ENCODE results near the gene DNAJA4. TPM values are rescaled to one million over a fixed set of nuclear protein-coding genes. Genes with fewer than 3 reads are reported as not detected.

Gene DNAJA4
- total RNA-seq (23.4 TPM), polyA plus RNA-seq (18.5 TPM)

- H3K36me3 ChIP-seq (ENCODE audit: insufficient read depth) = no peaks in the 10 kb centered on the region
- H3K4me1 ChIP-seq (ENCODE audit: insufficient read depth) = peaks cover 6% of the 10 kb centered on the region
- peak within 1 kb of the TSS; percentile 84 for H3K27ac ChIP-seq (ENCODE audit: low read depth)
- DNase-seq (ENCODE audit: extremely low spot score) = no peak
- peak within 1 kb of the TSS; percentile 64 for H3K4me3 ChIP-seq (ENCODE audit: low read depth, low read length)
- WGBS = 3% methylated on average over 107 of the region's 107 CpGs
Observed at GRCh38 chr15:78264304-78265136, at the start of gene DNAJA4. Gene DNAJA4, plus strand, starts transcription at chr15:78264562. Its CDS starts 202 bp downstream, at chr15:78264764.

GRCh38 chr15:78216276-78217104 lies 47.9 kb upstream of the DNAJA4 start:
- H3K36me3 ChIP-seq (ENCODE audit: insufficient read depth) = no peaks in the 10 kb centered on the region
- H3K4me1 ChIP-seq (ENCODE audit: insufficient read depth) = no peaks in the 10 kb centered on the region
- H3K27ac ChIP-seq (ENCODE audit: low read depth) = peak overlapping the region; percentile 51
- H3K4me3 ChIP-seq (ENCODE audit: low read depth, low read length) = no peak overlapping the region
- no peak for DNase-seq (ENCODE audit: extremely low spot score)
- WGBS = 73% methylated on average over 7 of the region's 7 CpGs

DNA sequence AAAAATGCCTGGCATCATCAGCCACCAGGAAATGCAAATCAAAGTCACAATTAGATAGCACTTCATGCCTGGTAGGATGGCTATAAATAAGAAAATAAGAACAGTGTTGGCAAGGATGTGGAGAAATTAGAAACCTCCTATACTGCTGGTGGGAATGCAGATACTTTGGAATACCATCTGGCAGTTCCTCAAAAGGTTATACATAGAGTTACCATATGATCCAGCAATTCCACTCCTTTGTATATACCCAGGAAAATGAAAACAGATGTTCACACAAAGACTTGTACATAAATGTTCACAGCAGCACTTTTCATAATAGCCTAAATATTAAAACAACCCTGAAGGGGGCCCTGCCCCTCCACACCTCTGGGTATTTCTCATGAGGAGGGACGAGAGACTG lies 43.6 kb upstream of the DNAJA4 start:
- WGBS = 79% methylated on average over 1 of the region's 1 CpG
- Histone ChIP-seq H3K36me3 (ENCODE audit: insufficient read depth) (no peaks in the 10 kb centered on the region), H3K4me1 (ENCODE audit: insufficient read depth) (no peaks in the 10 kb centered on the region), H3K4me3 (ENCODE audit: low read depth, low read length) (no peak overlapping the region), H3K27ac (ENCODE audit: low read depth) (no peak overlapping the region)
- no peak for DNase-seq (ENCODE audit: extremely low spot score)

DNA sequence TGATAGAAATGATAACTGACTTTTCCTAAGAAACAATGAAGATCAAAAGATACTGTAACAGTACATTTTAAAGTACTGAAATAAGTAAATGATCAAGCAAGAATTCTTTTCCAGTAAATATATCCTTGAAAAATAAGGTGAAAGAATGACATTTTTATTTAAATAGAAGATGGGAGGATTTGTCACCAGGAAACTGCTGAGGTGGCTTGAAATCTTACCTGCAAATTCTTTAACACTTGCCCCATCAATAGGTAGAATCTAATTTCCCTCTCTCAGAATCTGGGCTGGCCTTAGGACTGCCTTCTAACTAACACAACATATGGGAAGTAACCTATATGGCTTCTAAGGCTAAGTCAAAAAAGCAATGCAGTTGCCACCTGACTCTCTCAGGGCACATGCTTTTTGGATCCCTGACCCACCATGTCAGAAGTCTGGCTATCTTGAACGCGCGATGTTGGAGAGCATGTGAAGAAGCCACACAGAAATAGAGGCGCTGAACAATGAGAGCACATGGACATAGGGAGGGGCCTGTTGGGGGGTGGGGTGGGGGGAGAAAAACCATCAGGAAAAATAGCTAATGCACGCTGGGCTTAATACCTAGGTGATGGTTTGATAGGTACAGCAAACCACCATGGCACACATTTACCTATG lies 41.5 kb upstream of the DNAJA4 start:
- Histone ChIP-seq H3K4me3 (ENCODE audit: low read depth, low read length) (no peak overlapping the region), H3K4me1 (ENCODE audit: insufficient read depth) (no peaks in the 10 kb centered on the region), H3K27ac (ENCODE audit: low read depth) (no peak overlapping the region), H3K36me3 (ENCODE audit: insufficient read depth) (no peaks in the 10 kb centered on the region)
- no peak for DNase-seq (ENCODE audit: extremely low spot score)
- WGBS = 95% methylated on average over 5 of the region's 5 CpGs

DNA sequence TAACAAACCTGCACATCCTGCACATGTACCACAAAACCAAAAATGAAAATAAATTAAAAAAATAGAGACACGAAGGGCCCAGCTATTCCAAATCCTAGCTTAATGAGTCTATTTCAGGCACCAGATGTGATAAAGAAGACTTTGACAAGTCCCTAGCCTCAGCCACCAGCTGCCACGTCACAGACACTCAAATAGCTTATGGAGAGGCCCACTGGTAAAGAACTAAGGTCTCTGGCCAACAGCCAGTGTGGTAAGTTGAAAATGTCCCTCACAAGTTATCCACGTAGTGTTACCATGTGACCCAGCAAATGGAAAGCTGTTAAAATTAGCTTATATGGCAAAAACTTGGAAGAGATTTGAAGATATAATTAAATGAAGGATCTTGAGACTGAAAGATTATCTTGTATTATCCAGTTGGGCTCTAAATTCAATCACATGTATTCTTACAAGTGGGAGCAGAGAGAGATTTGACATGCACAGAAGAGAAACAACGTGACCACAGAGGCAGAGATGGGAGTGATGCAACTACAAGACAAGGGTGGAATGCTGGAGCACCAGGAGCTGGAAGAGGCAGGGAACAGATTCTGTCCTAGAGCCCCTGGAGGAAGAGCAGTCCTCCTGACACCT lies 40.9 kb upstream of the DNAJA4 start:
- Histone ChIP-seq H3K36me3 (ENCODE audit: insufficient read depth) (no peaks in the 10 kb centered on the region), H3K4me1 (ENCODE audit: insufficient read depth) (no peaks in the 10 kb centered on the region), H3K27ac (ENCODE audit: low read depth) (no peak overlapping the region), H3K4me3 (ENCODE audit: low read depth, low read length) (no peak overlapping the region)
- WGBS = 51% methylated on average over 4 of the region's 4 CpGs
- no peak for DNase-seq (ENCODE audit: extremely low spot score)

GRCh38 chr15:78224023-78224411 lies 40.3 kb upstream of the DNAJA4 start:
- DNase-seq (ENCODE audit: extremely low spot score) = no peak
- WGBS = 91% methylated on average over 2 of the region's 2 CpGs
- H3K4me3 ChIP-seq (ENCODE audit: low read depth, low read length) = no peak overlapping the region
- H3K27ac ChIP-seq (ENCODE audit: low read depth) = no peak overlapping the region
- no peaks in the 10 kb centered on the region for H3K4me1 ChIP-seq (ENCODE audit: insufficient read depth)
- H3K36me3 ChIP-seq (ENCODE audit: insufficient read depth) = no peaks in the 10 kb centered on the region

GRCh38 chr15:78225783-78226541 lies 38.4 kb upstream of the DNAJA4 start:
- Histone ChIP-seq H3K36me3 (ENCODE audit: insufficient read depth) (no peaks in the 10 kb centered on the region), H3K27ac (ENCODE audit: low read depth) (no peak overlapping the region), H3K4me1 (ENCODE audit: insufficient read depth) (no peaks in the 10 kb centered on the region), H3K4me3 (ENCODE audit: low read depth, low read length) (no peak overlapping the region)
- 94% methylated on average over 3 of the region's 3 CpGs for WGBS
- DNase-seq (ENCODE audit: extremely low spot score) = no peak

- H3K4me1 ChIP-seq (ENCODE audit: insufficient read depth) = no peaks in the 10 kb centered on the region
- DNase-seq (ENCODE audit: extremely low spot score) = no peak
- WGBS = 94% methylated on average over 8 of the region's 8 CpGs
- no peaks in the 10 kb centered on the region for H3K36me3 ChIP-seq (ENCODE audit: insufficient read depth)
- H3K4me3 ChIP-seq (ENCODE audit: low read depth, low read length) = no peak overlapping the region
- H3K27ac ChIP-seq (ENCODE audit: low read depth) = no peak overlapping the region
Observed at GRCh38 chr15:78228356-78228996, 35.9 kb upstream of the DNAJA4 start.

- H3K4me1 ChIP-seq (ENCODE audit: insufficient read depth) = no peaks in the 10 kb centered on the region
- H3K27ac ChIP-seq (ENCODE audit: low read depth) = no peak overlapping the region
- DNase-seq (ENCODE audit: extremely low spot score) = no peak
- 86% methylated on average over 17 of the region's 17 CpGs for WGBS
- no peaks in the 10 kb centered on the region for H3K36me3 ChIP-seq (ENCODE audit: insufficient read depth)
- H3K4me3 ChIP-seq (ENCODE audit: low read depth, low read length) = no peak overlapping the region
Observed at GRCh38 chr15:78229431-78230406, 34.6 kb upstream of the DNAJA4 start.

- DNase-seq (ENCODE audit: extremely low spot score) = no peak
- no peak overlapping the region for H3K4me3 ChIP-seq (ENCODE audit: low read depth, low read length)
- no peaks in the 10 kb centered on the region for H3K36me3 ChIP-seq (ENCODE audit: insufficient read depth)
- WGBS = 88% methylated on average over 5 of the region's 5 CpGs
- H3K27ac ChIP-seq (ENCODE audit: low read depth) = no peak overlapping the region
- no peaks in the 10 kb centered on the region for H3K4me1 ChIP-seq (ENCODE audit: insufficient read depth)
Observed at GRCh38 chr15:78232951-78233350, 31.4 kb upstream of the DNAJA4 start.

DNA sequence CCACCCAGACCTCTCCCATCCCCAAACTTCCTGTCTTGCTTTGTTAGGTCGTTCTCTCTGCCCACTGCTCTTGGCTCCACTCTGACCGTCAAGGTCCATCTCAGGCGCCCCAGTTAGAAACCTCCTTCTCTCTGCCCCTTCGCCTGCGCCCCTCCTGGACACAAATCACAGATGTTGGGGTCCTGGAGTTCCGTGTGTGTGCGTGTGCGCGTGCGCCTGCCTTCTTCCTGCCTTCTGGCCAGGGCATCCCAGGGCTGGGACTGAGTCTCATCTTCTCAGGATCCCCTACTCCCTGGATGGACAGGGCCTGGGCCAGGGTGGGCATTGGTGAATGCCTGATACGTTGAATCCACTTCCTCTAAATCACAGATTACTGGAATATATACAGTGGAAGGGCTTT lies 30.9 kb upstream of the DNAJA4 start:
- Histone ChIP-seq H3K27ac (ENCODE audit: low read depth) (no peak overlapping the region), H3K4me3 (ENCODE audit: low read depth, low read length) (no peak overlapping the region), H3K36me3 (ENCODE audit: insufficient read depth) (no peaks in the 10 kb centered on the region), H3K4me1 (ENCODE audit: insufficient read depth) (no peaks in the 10 kb centered on the region)
- DNase-seq (ENCODE audit: extremely low spot score) = no peak
- 75% methylated on average over 11 of the region's 11 CpGs for WGBS

Data from urinary bladder (tissue), 4 donors.